DND-41 (cell line): ENCODE measurements around the gene IKBKE.

Experiments used
- EZH2 ChIP-seq: IDR thresholded peaks from 3 replicates; pipeline ENCODE4 v1.6.1; 2012; ENCODE audit warnings: borderline replicate concordance, low read depth, mild to moderate bottlenecking, moderate library complexity, low read length, inconsistent platforms; ENCODE audit not compliant: severe bottlenecking
- TF ChIP-seq, protein P1 (sequence below): IDR thresholded peaks from 2 replicates; pipeline ENCODE4 v1.5.1; 2012; ENCODE audit warnings: borderline replicate concordance, low read length, moderate library complexity, mild to moderate bottlenecking; ENCODE audit not compliant: poor library complexity, severe bottlenecking; ENCODE audit errors: extremely low read depth

DNA sequence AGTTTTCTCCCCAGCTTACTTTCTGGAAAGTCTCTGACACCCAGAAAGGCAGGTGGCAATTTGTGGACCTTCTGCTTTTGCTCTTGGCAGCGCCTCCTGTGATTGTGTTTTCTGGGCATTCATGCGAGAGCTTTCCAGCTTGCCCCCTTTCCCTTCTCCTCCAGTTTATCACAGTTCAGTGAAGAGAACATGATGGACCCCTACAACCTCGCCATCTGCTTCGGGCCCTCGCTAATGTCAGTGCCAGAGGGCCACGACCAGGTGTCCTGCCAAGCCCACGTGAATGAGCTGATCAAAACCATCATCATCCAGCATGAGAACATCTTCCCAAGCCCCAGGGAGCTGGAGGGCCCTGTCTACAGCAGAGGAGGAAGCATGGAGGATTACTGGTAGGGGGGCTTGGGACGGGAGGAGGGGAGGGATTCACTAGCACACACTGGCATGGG is 24.3 kb upstream of the IKBKE start:
- TF ChIP-seq, protein P1, sequence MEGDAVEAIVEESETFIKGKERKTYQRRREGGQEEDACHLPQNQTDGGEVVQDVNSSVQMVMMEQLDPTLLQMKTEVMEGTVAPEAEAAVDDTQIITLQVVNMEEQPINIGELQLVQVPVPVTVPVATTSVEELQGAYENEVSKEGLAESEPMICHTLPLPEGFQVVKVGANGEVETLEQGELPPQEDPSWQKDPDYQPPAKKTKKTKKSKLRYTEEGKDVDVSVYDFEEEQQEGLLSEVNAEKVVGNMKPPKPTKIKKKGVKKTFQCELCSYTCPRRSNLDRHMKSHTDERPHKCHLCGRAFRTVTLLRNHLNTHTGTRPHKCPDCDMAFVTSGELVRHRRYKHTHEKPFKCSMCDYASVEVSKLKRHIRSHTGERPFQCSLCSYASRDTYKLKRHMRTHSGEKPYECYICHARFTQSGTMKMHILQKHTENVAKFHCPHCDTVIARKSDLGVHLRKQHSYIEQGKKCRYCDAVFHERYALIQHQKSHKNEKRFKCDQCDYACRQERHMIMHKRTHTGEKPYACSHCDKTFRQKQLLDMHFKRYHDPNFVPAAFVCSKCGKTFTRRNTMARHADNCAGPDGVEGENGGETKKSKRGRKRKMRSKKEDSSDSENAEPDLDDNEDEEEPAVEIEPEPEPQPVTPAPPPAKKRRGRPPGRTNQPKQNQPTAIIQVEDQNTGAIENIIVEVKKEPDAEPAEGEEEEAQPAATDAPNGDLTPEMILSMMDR, result no peak
- TF ChIP-seq EZH2, result no peak
